ENCODE measurements around the gene CAMK2D. TPM values are rescaled to one million over a fixed set of nuclear protein-coding genes. Genes with fewer than 3 reads are reported as not detected.
A peak's percentile ranks its signal among the peaks of the same experiment; 100 is the strongest.

CAMK2D gene
- total RNA-seq, 6 experiments from 2014 or later: 83.7 to 102 (median 94.1) TPM

- DNase-seq: no peak
- peaks cover 67% of the 10 kb centered on the region for H3K36me3 Mint-ChIP-seq (ENCODE audit: low read depth)
- no peaks in the 10 kb centered on the region for H3K9me3 Mint-ChIP-seq
- no peak overlapping the region for H3K4me3 Mint-ChIP-seq
- H3K27ac Mint-ChIP-seq: peak overlapping the region; percentile 34
- TF ChIP-seq, protein P1, sequence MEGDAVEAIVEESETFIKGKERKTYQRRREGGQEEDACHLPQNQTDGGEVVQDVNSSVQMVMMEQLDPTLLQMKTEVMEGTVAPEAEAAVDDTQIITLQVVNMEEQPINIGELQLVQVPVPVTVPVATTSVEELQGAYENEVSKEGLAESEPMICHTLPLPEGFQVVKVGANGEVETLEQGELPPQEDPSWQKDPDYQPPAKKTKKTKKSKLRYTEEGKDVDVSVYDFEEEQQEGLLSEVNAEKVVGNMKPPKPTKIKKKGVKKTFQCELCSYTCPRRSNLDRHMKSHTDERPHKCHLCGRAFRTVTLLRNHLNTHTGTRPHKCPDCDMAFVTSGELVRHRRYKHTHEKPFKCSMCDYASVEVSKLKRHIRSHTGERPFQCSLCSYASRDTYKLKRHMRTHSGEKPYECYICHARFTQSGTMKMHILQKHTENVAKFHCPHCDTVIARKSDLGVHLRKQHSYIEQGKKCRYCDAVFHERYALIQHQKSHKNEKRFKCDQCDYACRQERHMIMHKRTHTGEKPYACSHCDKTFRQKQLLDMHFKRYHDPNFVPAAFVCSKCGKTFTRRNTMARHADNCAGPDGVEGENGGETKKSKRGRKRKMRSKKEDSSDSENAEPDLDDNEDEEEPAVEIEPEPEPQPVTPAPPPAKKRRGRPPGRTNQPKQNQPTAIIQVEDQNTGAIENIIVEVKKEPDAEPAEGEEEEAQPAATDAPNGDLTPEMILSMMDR (IDR thresholded peaks at IDR 0.05): no peak
- peaks cover 55% of the 10 kb centered on the region for H3K4me1 Mint-ChIP-seq (ENCODE audit: low read depth)
- peaks cover 4% of the 10 kb centered on the region; the same call in 1 of the 2 replicates for H3K27me3 Mint-ChIP-seq (ENCODE audit: insufficient read depth)
Measured at GRCh38 chr4:113594231-113594556, 167.3 kb downstream of the CAMK2D start.

GRCh38 chr4:113593400-113594230 is 167.9 kb downstream of the CAMK2D start:
- no peaks in the 10 kb centered on the region for H3K9me3 Mint-ChIP-seq

GRCh38 chr4:113591982-113592381 is 169.6 kb downstream of the CAMK2D start:
- Mint-ChIP-seq H3K4me1 (ENCODE audit: low read depth) (peaks cover 50% of the 10 kb centered on the region), H3K36me3 (ENCODE audit: low read depth) (peaks cover 59% of the 10 kb centered on the region), H3K9me3 (no peaks in the 10 kb centered on the region), H3K4me3 (no peak overlapping the region), H3K27ac (no peak overlapping the region), H3K27me3 (ENCODE audit: insufficient read depth) (peaks cover 3% of the 10 kb centered on the region; the same call in 1 of the 2 replicates)
- no peak for DNase-seq
- TF ChIP-seq, protein P1 (IDR thresholded peaks at IDR 0.05): no peak

More at GRCh38 chr4:113593400-113594230, 167.9 kb downstream of the CAMK2D start:
- no peak overlapping the region for H3K4me3 Mint-ChIP-seq
- peaks cover 73% of the 10 kb centered on the region for H3K36me3 Mint-ChIP-seq (ENCODE audit: low read depth)
- H3K4me1 Mint-ChIP-seq (ENCODE audit: low read depth): peaks cover 55% of the 10 kb centered on the region
- no peak for DNase-seq
- TF ChIP-seq, protein P1 (IDR thresholded peaks at IDR 0.05): no peak
- H3K27ac Mint-ChIP-seq: peak overlapping the region; percentile 34
- peaks cover 4% of the 10 kb centered on the region; the same call in 1 of the 2 replicates for H3K27me3 Mint-ChIP-seq (ENCODE audit: insufficient read depth)

- TF ChIP-seq, protein P1 (IDR thresholded peaks at IDR 0.05): no peak
- peaks cover 50% of the 10 kb centered on the region for H3K4me1 Mint-ChIP-seq (ENCODE audit: low read depth)
- no peaks in the 10 kb centered on the region for H3K9me3 Mint-ChIP-seq
- H3K4me3 Mint-ChIP-seq: no peak overlapping the region
- H3K27ac Mint-ChIP-seq: no peak overlapping the region
- H3K27me3 Mint-ChIP-seq (ENCODE audit: insufficient read depth): peaks cover under 1% of the 10 kb centered on the region; the same call in 1 of the 2 replicates
- H3K36me3 Mint-ChIP-seq (ENCODE audit: low read depth): peaks cover 36% of the 10 kb centered on the region
- no peak for DNase-seq
Measured at GRCh38 chr4:113588895-113589668, 172.5 kb downstream of the CAMK2D start.

GRCh38 chr4:113587640-113588275 is 173.8 kb downstream of the CAMK2D start:
- peaks cover 28% of the 10 kb centered on the region for H3K36me3 Mint-ChIP-seq (ENCODE audit: low read depth)
- TF ChIP-seq, protein P1 (IDR thresholded peaks at IDR 0.05): no peak
- DNase-seq: no peak
- no peak overlapping the region for H3K4me3 Mint-ChIP-seq
- H3K9me3 Mint-ChIP-seq: no peaks in the 10 kb centered on the region
- no peaks in the 10 kb centered on the region for H3K27me3 Mint-ChIP-seq (ENCODE audit: insufficient read depth)
- H3K4me1 Mint-ChIP-seq (ENCODE audit: low read depth): peaks cover 49% of the 10 kb centered on the region
- no peak overlapping the region for H3K27ac Mint-ChIP-seq
